ENCODE data around the gene SMAD9. TPM values are rescaled to one million over a fixed set of nuclear protein-coding genes. Genes with fewer than 3 reads are reported as not detected.

Gene SMAD9
- total and polyA plus RNA-seq, 2 of the 8 experiments (the other 6 are each of a cell fraction or from before 2014, with no cell fraction given), result 0.45 to 1.0 TPM

- Histone ChIP-seq H3K56ac (replicated peaks; ENCODE audit: insufficient read length, low read depth, low read length) (no peak overlapping the region), H4K91ac (replicated peaks; ENCODE audit: insufficient read length, low read length) (no peak overlapping the region), H2BK5ac (ENCODE audit: low read depth, low read length) (no peak overlapping the region), H3K9me3 (ENCODE audit: insufficient read depth in 2 of 2, low read depth in 1 of 2, low read length in 1 of 2) (no peaks in the 10 kb centered on the region), H2BK20ac (ENCODE audit: low read length) (no peak overlapping the region), H3K36me3 (ENCODE audit: control insufficient read depth in 2 of 4, insufficient read depth in 4 of 4, low read length in 3 of 4) (no peaks in the 10 kb centered on the region), H3K4me1 (replicated peaks in 1 of 4; ENCODE audit: control insufficient read depth in 3 of 4, insufficient read depth in 4 of 4, low read length in 3 of 4) (no peaks in the 10 kb centered on the region), H4K8ac (ENCODE audit: extremely low read depth, insufficient read depth, low read length) (no peak overlapping the region), H3K23me2 (ENCODE audit: low read depth, low read length) (no peaks in the 10 kb centered on the region; the same call in 1 of the 2 replicates), H3K79me2 (ENCODE audit: control insufficient read depth in 1 of 2, insufficient read depth in 2 of 2, low read length in 2 of 2) (no peaks in the 10 kb centered on the region), H4K20me1 (replicated peaks in 1 of 2; ENCODE audit: control insufficient read depth in 1 of 2, insufficient read depth in 2 of 2, low read length in 2 of 2) (no peaks in the 10 kb centered on the region), H2AK5ac (ENCODE audit: low read depth, low read length) (no peak overlapping the region), H3K4me2 (ENCODE audit: insufficient read depth in 1 of 2, low read depth in 2 of 2, low read length in 2 of 2) (no peak overlapping the region), H2BK15ac (ENCODE audit: low read length) (no peak overlapping the region), H3K4me3 (ENCODE audit: extremely low read depth in 1 of 4, insufficient read depth in 2 of 4, low read depth in 3 of 4, low read length in 4 of 4) (no peak overlapping the region), H3K27ac (ENCODE audit: low read depth, low read length) (no peak overlapping the region), H3K9ac (replicated peaks in 1 of 4; ENCODE audit: extremely low read depth in 1 of 4, low read depth in 3 of 4, low read length in 3 of 4) (no peak overlapping the region), H2AFZ (ENCODE audit: low read length) (no peak overlapping the region), H3K79me1 (ENCODE audit: low read depth, low read length) (no peaks in the 10 kb centered on the region), H2BK120ac (replicated peaks; ENCODE audit: low read depth, low read length) (no peak overlapping the region), H2BK12ac (ENCODE audit: low read depth, low read length) (no peak overlapping the region), H3K27me3 (replicated peaks in 1 of 4; ENCODE audit: control insufficient read depth in 3 of 4, extremely low read depth in 1 of 4, insufficient read depth in 3 of 4, low read length in 3 of 4) (peaks cover 0 to 4% (median 3%) of the 10 kb centered on the region in 4 experiments; a peak in 3 of 7 replicates), H3K4ac (replicated peaks; ENCODE audit: insufficient read length, low read depth, low read length) (no peak overlapping the region), H4K5ac (ENCODE audit: insufficient read length, low read depth, low read length) (no peak overlapping the region), H3K18ac (ENCODE audit: extremely low read depth, low read length) (no peak overlapping the region), H3K14ac (ENCODE audit: insufficient read length) (no peak overlapping the region), H3K23ac (ENCODE audit: insufficient read length) (no peak overlapping the region)
- DNase-seq (ENCODE audit: low read depth in 1 of 2, low spot score in 2 of 2) (no peak), FAIRE-seq (no peak)
- CTCF ChIA-PET (ENCODE audit: partially characterized antibody), result no interaction called here
- WGBS, 2 experiments (ENCODE audit: extremely low coverage in 1 of 2, insufficient coverage in 1 of 2, insufficient read length in 1 of 2, insufficient replicate concordance in 2 of 2, low coverage in 1 of 2, low lambda C conversion rate in 2 of 2, missing lambda C conversion rate in 1 of 2), result 86% methylated on average over 7 of the region's 7 CpGs; no CpG with 5 or more reads in 1 of the 2 experiments
- POLR2A ChIA-PET (ENCODE audit: partially characterized antibody), result no interaction called here
- TF ChIP-seq RAD21 (IDR thresholded peaks at IDR 0.05 in 1 of 2, conservative IDR thresholded peaks at IDR 0.05 in 1 of 2; ENCODE audit: low read depth in 2 of 2, low read length in 2 of 2), result no peak
- no peak for TF ChIP-seq SIN3A (conservative IDR thresholded peaks at IDR 0.05 in 1 of 2, IDR thresholded peaks at IDR 0.05 in 1 of 2; ENCODE audit: low read depth in 1 of 2, low read length in 2 of 2)
- no peak for TF ChIP-seq TCF12 (IDR thresholded peaks at IDR 0.05; ENCODE audit: low read depth, low read length)
- no peak for TF ChIP-seq MAX (IDR thresholded peaks at IDR 0.05)
- no peak for TF ChIP-seq PHF8 (conservative IDR thresholded peaks at IDR 0.05; ENCODE audit: low read depth, low read length)
- TF ChIP-seq JUND (IDR thresholded peaks at IDR 0.05; ENCODE audit: low read length), result no peak
- TF ChIP-seq KDM5A (IDR thresholded peaks at IDR 0.05; ENCODE audit: low read length), result no peak
- TF ChIP-seq, protein P1, sequence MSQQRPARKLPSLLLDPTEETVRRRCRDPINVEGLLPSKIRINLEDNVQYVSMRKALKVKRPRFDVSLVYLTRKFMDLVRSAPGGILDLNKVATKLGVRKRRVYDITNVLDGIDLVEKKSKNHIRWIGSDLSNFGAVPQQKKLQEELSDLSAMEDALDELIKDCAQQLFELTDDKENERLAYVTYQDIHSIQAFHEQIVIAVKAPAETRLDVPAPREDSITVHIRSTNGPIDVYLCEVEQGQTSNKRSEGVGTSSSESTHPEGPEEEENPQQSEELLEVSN (IDR thresholded peaks at IDR 0.05), result no peak
- TF ChIP-seq HDAC2 (IDR thresholded peaks at IDR 0.05; ENCODE audit: borderline replicate concordance in 1 of 2, low read depth in 2 of 2, low read length in 2 of 2), result no peak
- no peak for TF ChIP-seq EGR1 (IDR thresholded peaks at IDR 0.05; ENCODE audit: borderline replicate concordance, low read depth, low read length)
- TF ChIP-seq CBX5 (IDR thresholded peaks at IDR 0.05; ENCODE audit: low read depth, low read length), result no peak
- TF ChIP-seq, protein P2, sequence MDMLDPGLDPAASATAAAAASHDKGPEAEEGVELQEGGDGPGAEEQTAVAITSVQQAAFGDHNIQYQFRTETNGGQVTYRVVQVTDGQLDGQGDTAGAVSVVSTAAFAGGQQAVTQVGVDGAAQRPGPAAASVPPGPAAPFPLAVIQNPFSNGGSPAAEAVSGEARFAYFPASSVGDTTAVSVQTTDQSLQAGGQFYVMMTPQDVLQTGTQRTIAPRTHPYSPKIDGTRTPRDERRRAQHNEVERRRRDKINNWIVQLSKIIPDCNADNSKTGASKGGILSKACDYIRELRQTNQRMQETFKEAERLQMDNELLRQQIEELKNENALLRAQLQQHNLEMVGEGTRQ (IDR thresholded peaks at IDR 0.05; ENCODE audit: low read length), result no peak
Observed at GRCh38 chr13:36925603-36926002, 5.6 kb upstream of the SMAD9 start.
